T-cell (primary cell): Measurements from ENCODE around the gene FARSA. TPM values are rescaled to one million over a fixed set of nuclear protein-coding genes. Genes with fewer than 3 reads are reported as not detected.

ENCODE experiments used
- ATAC-seq, 4 experiments: fragments of 200-7000 bp in 3 of 4; fragments of 150-1000 bp in 1 of 4; cut with Tn5 transposase; replicated peaks in 1 of 4; 1 replicate in 3 of 4; 2 replicates in 1 of 4; pipeline ENCODE4 v1.10.0; 2021; ENCODE audit warnings: moderate library complexity in 3 of 4, mild to moderate bottlenecking in 2 of 4, moderate number of reproducible peaks in 1 of 4
- CTCF ChIA-PET, 2 donors: fragments of 300-600 bp; sonication (Branson Sonifier 250); formaldehyde crosslinking; loops; one replicate each; lab custom pipeline; 2022; ENCODE audit warnings: antibody characterized with exemption in 2 of 2; lab: Charles Lee
- POLR2A ChIA-PET, 2 donors: fragments of 300-600 bp; sonication (Branson Sonifier 250); formaldehyde crosslinking; loops; one replicate each; lab custom pipeline; 2022; ENCODE audit warnings: antibody characterized with exemption in 2 of 2; lab: Charles Lee
- DNase-seq, 35 experiments: peaks; one replicate each; pipeline versions ENCODE4 v3.0.0 to v3.0.0-alpha.2; 2013 to 2023
- H3K27ac ChIP-seq: one replicate; pipeline ENCODE4 v1.5.1; 2013; ENCODE audit warnings: low read length
- H3K27me3 ChIP-seq, 2 experiments: replicated peaks in 1 of 2; 1 replicate in 1 of 2; 2 replicates in 1 of 2; pipeline versions ENCODE4 v1.6.1 to v1.7.0; 2013; ENCODE audit warnings: low read length in 1 of 2, mixed read lengths in 1 of 2; ENCODE audit not compliant: control insufficient read depth in 2 of 2, insufficient read depth in 2 of 2; ENCODE audit errors: extremely low read depth in 1 of 2
- H3K36me3 ChIP-seq, 2 donors: 1 replicate in 1 of 2; 2 replicates in 1 of 2; pipeline versions ENCODE4 v1.6.1 to v1.7.0; 2013; ENCODE audit warnings: low read length in 1 of 2; ENCODE audit not compliant: control insufficient read depth in 2 of 2, insufficient read depth in 1 of 2; ENCODE audit errors: extremely low read depth in 1 of 2
- H3K4me1 ChIP-seq, 2 experiments: 1 replicate in 1 of 2; 2 replicates in 1 of 2; pipeline versions ENCODE4 v1.6.1 to v1.7.0; 2013; ENCODE audit warnings: low read length in 2 of 2, mixed read lengths in 1 of 2; ENCODE audit not compliant: insufficient read depth in 2 of 2, control insufficient read depth in 1 of 2; ENCODE audit errors: extremely low read depth in 1 of 2
- H3K4me3 ChIP-seq, 2 donors: 1 replicate in 1 of 2; 2 replicates in 1 of 2; pipeline versions ENCODE4 v1.5.1 to v1.7.0; 2013; ENCODE audit warnings: mild to moderate bottlenecking in 2 of 2, low read length in 1 of 2, moderate library complexity in 1 of 2; ENCODE audit not compliant: control insufficient read depth in 1 of 2; ENCODE audit errors: extremely low read depth in 1 of 2
- H3K9me3 ChIP-seq: 2 replicates; pipeline ENCODE4 v1.7.0; 2013
- H3K27ac Mint-ChIP-seq, 2 donors: one replicate each; pipeline ENCODE4 v1.8.0; 2020 to 2021; ENCODE audit warnings: mild to moderate bottlenecking in 2 of 2, mixed read lengths in 2 of 2
- H3K27me3 Mint-ChIP-seq, 2 donors: one replicate each; pipeline ENCODE4 v1.8.0; 2021 to 2022; ENCODE audit warnings: mixed read lengths in 2 of 2
- H3K36me3 Mint-ChIP-seq: one replicate; pipeline ENCODE4 v1.8.0; 2021; ENCODE audit warnings: mixed read lengths
- H3K4me1 Mint-ChIP-seq, 3 donors: one replicate each; pipeline ENCODE4 v1.8.0; 2020 to 2022; ENCODE audit warnings: mixed read lengths in 3 of 3, mild to moderate bottlenecking in 1 of 3
- H3K4me3 Mint-ChIP-seq, 3 donors: one replicate each; pipeline ENCODE4 v1.8.0; 2020 to 2022; ENCODE audit warnings: mild to moderate bottlenecking in 3 of 3, mixed read lengths in 3 of 3, moderate library complexity in 3 of 3
- H3K9me3 Mint-ChIP-seq, 3 donors: one replicate each; pipeline ENCODE4 v1.8.0; 2020 to 2022; ENCODE audit warnings: mixed read lengths in 3 of 3
- WGBS: methylation state at CpG from one replicate; pipeline ENCODE4 v1.1.5; 2013; ENCODE audit warnings: missing lambda C conversion rate; ENCODE audit not compliant: insufficient coverage; 5-methylcytosine and 5-hydroxymethylcytosine counted together
- total RNA-seq, 35 experiments: library from RNA in 6 of 35; stranded (reverse) in 6 of 35; fragments of 120-200 nt in 1 of 35; gene quantifications; one replicate each; pipeline versions ENCODE4 v1.2.1 to v1.2.4 and lab custom pipeline; 2013 to 2026

FARSA gene
- total RNA-seq, 5 donors from 2014 or later (not counting 1 experiment from before 2014, with no cell fraction given): 28.3 to 86.2 (median 73.4) TPM

- ATAC-seq: peak; percentile 34 to 68 (median 62)
- H3K36me3 ChIP-seq: peaks cover 14 to 66% of the 10 kb centered on the region in 2 donors
- Mint-ChIP-seq H3K36me3 (peaks cover 37% of the 10 kb centered on the region), H3K27ac (peak overlapping the region; percentile 85 to 91), H3K4me1 (peaks cover 37 to 47% (median 46%) of the 10 kb centered on the region in 3 donors), H3K27me3 (no peaks in the 10 kb centered on the region), H3K9me3 (no peaks in the 10 kb centered on the region), H3K4me3 (peak overlapping the region; percentile 86 to 93 (median 86))
- ChIA-PET POLR2A (interaction anchor here in 1 of 2 donors (0.5 to 0.6 kb wide), 2 partner anchors 18 to 21 kb away, joined by 3 to 11 read pairs; no protein-coding TSS in a partner anchor), CTCF (no interaction called here)
- DNase-seq: peak in 17 of 35 experiments; percentile 9 to 57 (median 29)
- no peaks in the 10 kb centered on the region for H3K9me3 ChIP-seq
- H3K27ac ChIP-seq: peak overlapping the region; percentile 89
- H3K4me3 ChIP-seq: peak overlapping the region; percentile 60 to 75
- 0% methylated on average over 35 of the region's 40 CpGs for WGBS
- no peaks in the 10 kb centered on the region for H3K27me3 ChIP-seq
- peaks cover 5 to 56% of the 10 kb centered on the region in 2 experiments for H3K4me1 ChIP-seq
These were observed 12.7 kb upstream of the FARSA start for GRCh38 chr19:12946092-12946721.

GRCh38 chr19:12945479-12946091, 12.1 kb upstream of the FARSA start, which contains the start of gene RAD23A:
Gene RAD23A (plus strand): TSS chr19:12945862. CDS start chr19:12945949, 87 bp downstream.
- Histone ChIP-seq H3K36me3 (peaks cover 14 to 72% of the 10 kb centered on the region in 2 donors), H3K27ac (peak within 1 kb of the TSS; percentile 89), H3K4me1 (peaks cover 5 to 61% of the 10 kb centered on the region in 2 experiments), H3K9me3 (no peaks in the 10 kb centered on the region), H3K4me3 (peak within 1 kb of the TSS; percentile 60 to 75), H3K27me3 (no peaks in the 10 kb centered on the region)
- Mint-ChIP-seq H3K27ac (peak within 1 kb of the TSS; percentile 91 to 92), H3K36me3 (peaks cover 39% of the 10 kb centered on the region), H3K9me3 (no peaks in the 10 kb centered on the region), H3K4me1 (peaks cover 42 to 54% (median 52%) of the 10 kb centered on the region in 3 donors), H3K4me3 (peak within 1 kb of the TSS; percentile 86 to 93 (median 88)), H3K27me3 (no peaks in the 10 kb centered on the region)
- ChIA-PET CTCF (no interaction called here), POLR2A (interaction anchor here in 1 of 2 donors (0.5 kb wide), 1 partner anchor 22 kb away, joined by 3 read pairs; no protein-coding TSS in a partner anchor)
- ATAC-seq (peak; percentile 80 to 86 (median 84)), DNase-seq (peak; percentile 95 to 100 (median 97))
- WGBS: under 1% methylated on average over 60 of the region's 62 CpGs

GRCh38 chr19:12944104-12944674, 10.7 kb upstream of the FARSA start:
- no peak for ATAC-seq
- Histone ChIP-seq H3K9me3 (no peaks in the 10 kb centered on the region), H3K4me3 (no peak overlapping the region), H3K4me1 (peaks cover 15 to 75% of the 10 kb centered on the region in 2 experiments), H3K27me3 (no peaks in the 10 kb centered on the region), H3K36me3 (peaks cover 17 to 75% of the 10 kb centered on the region in 2 donors), H3K27ac (peak overlapping the region; percentile 89)
- no peak for DNase-seq
- Mint-ChIP-seq H3K27me3 (no peaks in the 10 kb centered on the region), H3K4me3 (peak overlapping the region in 1 of 3 donors; percentile 93), H3K27ac (peak overlapping the region in 1 of 2 donors; percentile 90), H3K9me3 (no peaks in the 10 kb centered on the region), H3K36me3 (peaks cover 43% of the 10 kb centered on the region), H3K4me1 (peaks cover 56 to 66% (median 64%) of the 10 kb centered on the region in 3 donors)
- ChIA-PET CTCF (interaction anchor here in 1 of 2 donors (0.7 kb wide), 1 partner anchor 25 kb away, joined by 4 read pairs; the partner anchor contains the start of gene SYCE2), POLR2A (no interaction called here)
- WGBS: no CpG with 5 or more reads among the region's 2 CpGs

- H3K36me3 Mint-ChIP-seq: peaks cover 46% of the 10 kb centered on the region
- H3K27me3 Mint-ChIP-seq: no peaks in the 10 kb centered on the region
- 83% methylated on average over 11 of the region's 18 CpGs for WGBS
- H3K27me3 ChIP-seq: no peaks in the 10 kb centered on the region
- H3K4me3 ChIP-seq: no peak overlapping the region
- peak overlapping the region; percentile 61 to 76 for H3K27ac Mint-ChIP-seq
- ChIA-PET CTCF (interaction anchor here (0.6 to 0.7 kb wide), 3 partner anchors 18 to 262 kb away, joined by 4 to 9 read pairs (median 6); partner anchors contain the start of gene SYCE2 (in 1 of the 2)), POLR2A (no interaction called here)
- H3K4me1 Mint-ChIP-seq: peaks cover 62 to 70% (median 68%) of the 10 kb centered on the region in 3 donors
- H3K36me3 ChIP-seq: peaks cover 11 to 69% of the 10 kb centered on the region in 2 donors
- H3K4me3 Mint-ChIP-seq: peak overlapping the region in 2 of 3 donors; percentile 29 to 32
- H3K9me3 ChIP-seq: no peaks in the 10 kb centered on the region
- H3K9me3 Mint-ChIP-seq: no peaks in the 10 kb centered on the region
- H3K4me1 ChIP-seq: peaks cover 15 to 78% of the 10 kb centered on the region in 2 experiments
- DNase-seq (no peak), ATAC-seq (no peak)
- H3K27ac ChIP-seq: no peak overlapping the region
These were observed 10.0 kb upstream of the FARSA start for GRCh38 chr19:12943437-12944044.

- Histone ChIP-seq H3K36me3 (peaks cover 11 to 58% of the 10 kb centered on the region in 2 donors), H3K27ac (peak overlapping the region; percentile 16), H3K9me3 (no peaks in the 10 kb centered on the region), H3K27me3 (no peaks in the 10 kb centered on the region), H3K4me3 (no peak overlapping the region), H3K4me1 (peaks cover 27 to 84% of the 10 kb centered on the region in 2 experiments)
- Mint-ChIP-seq H3K4me3 (peak overlapping the region; percentile 39 to 99 (median 57)), H3K4me1 (peaks cover 71 to 73% (median 73%) of the 10 kb centered on the region in 3 donors), H3K27me3 (no peaks in the 10 kb centered on the region), H3K9me3 (no peaks in the 10 kb centered on the region), H3K27ac (peak overlapping the region; percentile 48 to 65), H3K36me3 (peaks cover 38% of the 10 kb centered on the region)
- no peak for DNase-seq
- no peak for ATAC-seq
- WGBS: no CpG with 5 or more reads among the region's 2 CpGs
- CTCF ChIA-PET: no interaction called here
- POLR2A ChIA-PET: interaction anchor here in 1 of 2 donors (0.6 kb wide), 1 partner anchor 760 kb away, joined by 5 read pairs; no protein-coding TSS in a partner anchor
These were observed 7.4 kb upstream of the FARSA start for GRCh38 chr19:12940897-12941296.
